Tracheal epithelial cell (primary cell): ENCODE data around the gene ALX4. TPM values are rescaled to one million over a fixed set of nuclear protein-coding genes. Genes with fewer than 3 reads are reported as not detected.

Experiments
- total RNA-seq: library from RNA; depleted of rRNA; stranded (reverse); fragments of >200 nt; gene quantifications from 2 replicates; pipeline ENCODE4 v1.2.1, GENCODE V29; 2014

The ALX4 gene
- not detected in 2 replicates for total RNA-seq

GRCh38 chr11:44309478-44310205 is at the start of gene ALX4:
Gene ALX4, minus strand, starts transcription at chr11:44310139. Its CDS starts 77 bp downstream, at chr11:44310062.

Other genes starting within 250 kb of the ALX4 start
- gene ACCS, start 243.9 kb downstream of the ALX4 start, total RNA-seq: 3.8 and 5.5 TPM in 2 replicates
- gene EXT2, start 214.5 kb downstream of the ALX4 start, total RNA-seq: 103 and 132 TPM in 2 replicates